Effector memory CD8-positive, alpha-beta T cell (primary cell): ENCODE results near the gene LNX1.

ENCODE experiments used
- ATAC-seq: fragments of 150-1000 bp; cut with Tn5 transposase; replicated peaks from 2 replicates; pipeline ENCODE4 v1.10.0; 2021; ENCODE audit warnings: mild to moderate bottlenecking, moderate library complexity
- DNase-seq, 3 experiments: peaks; one replicate each; pipeline ENCODE4 v3.0.0; 2021
- H3K27ac Mint-ChIP-seq, 2 donors: one replicate each; pipeline ENCODE4 v1.8.0; 2022; ENCODE audit warnings: mild to moderate bottlenecking in 2 of 2, mixed read lengths in 2 of 2, moderate library complexity in 2 of 2
- H3K27me3 Mint-ChIP-seq, 2 donors: one replicate each; pipeline ENCODE4 v1.8.0; 2022; ENCODE audit warnings: mixed read lengths in 2 of 2
- H3K36me3 Mint-ChIP-seq: one replicate; pipeline ENCODE4 v1.8.0; 2022; ENCODE audit warnings: mild to moderate bottlenecking, moderate library complexity, mixed read lengths; ENCODE audit not compliant: insufficient read depth
- H3K4me1 Mint-ChIP-seq, 2 donors: one replicate each; pipeline ENCODE4 v1.8.0; 2022; ENCODE audit warnings: low read depth in 2 of 2, mixed read lengths in 2 of 2
- H3K4me3 Mint-ChIP-seq, 2 donors: one replicate each; pipeline ENCODE4 v1.8.0; 2022; ENCODE audit warnings: mild to moderate bottlenecking in 2 of 2, mixed read lengths in 2 of 2, moderate library complexity in 2 of 2
- H3K9me3 Mint-ChIP-seq, 2 donors: one replicate each; pipeline ENCODE4 v1.8.0; 2022; ENCODE audit warnings: mixed read lengths in 2 of 2

LNX1 gene

DNA sequence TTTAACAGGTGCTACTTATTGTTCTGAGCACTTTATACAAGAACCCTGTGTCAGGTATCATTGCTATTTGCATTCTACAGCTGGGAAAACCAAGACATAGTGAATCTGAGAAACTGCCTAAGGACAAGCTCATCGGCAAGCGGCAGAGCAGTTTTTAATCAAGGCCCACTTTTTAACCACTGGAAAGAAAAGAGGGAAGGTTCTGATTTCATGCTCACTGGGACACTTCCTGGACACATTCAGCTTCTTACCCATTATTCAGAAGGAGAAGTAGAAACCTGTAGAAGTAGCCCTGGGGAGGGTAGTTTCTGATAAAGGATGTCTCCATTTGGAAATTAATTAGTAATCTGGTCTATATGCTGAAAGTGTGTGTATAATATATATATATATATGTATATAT is 2.5 kb upstream of the LNX1 start:
- ATAC-seq (no peak), DNase-seq (no peak)
- Mint-ChIP-seq H3K9me3 (no peaks in the 10 kb centered on the region), H3K4me1 (peaks cover 3 to 8% of the 10 kb centered on the region in 2 donors), H3K36me3 (no peaks in the 10 kb centered on the region), H3K27ac (no peak overlapping the region), H3K27me3 (peaks cover 29 to 69% of the 10 kb centered on the region in 2 donors), H3K4me3 (no peak overlapping the region)

GRCh38 chr4:53592686-53593501 is 1.6 kb upstream of the LNX1 start:
- ATAC-seq: no peak
- Mint-ChIP-seq H3K36me3 (no peaks in the 10 kb centered on the region), H3K4me3 (no peak overlapping the region), H3K9me3 (no peaks in the 10 kb centered on the region), H3K4me1 (peaks cover 3 to 8% of the 10 kb centered on the region in 2 donors), H3K27ac (no peak overlapping the region), H3K27me3 (peaks cover 29 to 75% of the 10 kb centered on the region in 2 donors)
- DNase-seq: no peak

DNA sequence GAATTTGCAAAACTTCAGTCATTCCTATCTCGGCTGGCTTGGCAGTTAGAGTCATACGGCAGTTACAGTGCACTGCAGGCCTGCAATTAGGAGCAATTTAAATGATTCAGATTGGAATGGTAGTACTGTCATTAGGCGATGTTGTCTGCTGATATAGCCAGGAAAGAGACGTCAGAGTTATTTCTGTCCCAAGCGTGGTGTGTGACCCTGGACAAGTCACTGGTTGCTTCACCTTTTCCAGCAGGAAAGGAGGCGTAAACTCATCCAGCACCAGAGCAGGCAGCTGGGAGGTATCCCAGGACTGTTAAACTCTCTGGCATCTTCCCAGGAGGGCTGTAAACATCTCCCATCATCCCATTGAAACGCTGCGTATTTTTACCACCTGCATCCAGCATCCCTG is 836 bp upstream of the LNX1 start:
- Mint-ChIP-seq H3K9me3 (no peaks in the 10 kb centered on the region), H3K4me1 (peaks cover 3 to 8% of the 10 kb centered on the region in 2 donors), H3K27ac (no peak overlapping the region), H3K27me3 (peaks cover 29 to 68% of the 10 kb centered on the region in 2 donors), H3K4me3 (no peak overlapping the region), H3K36me3 (no peaks in the 10 kb centered on the region)
- ATAC-seq: no peak
- no peak for DNase-seq

GRCh38 chr4:53590187-53590586 is 1.1 kb downstream of the LNX1 start:
- no peak overlapping the region for H3K4me3 Mint-ChIP-seq
- H3K9me3 Mint-ChIP-seq: no peaks in the 10 kb centered on the region
- peaks cover 29 to 59% of the 10 kb centered on the region in 2 donors for H3K27me3 Mint-ChIP-seq
- H3K4me1 Mint-ChIP-seq: peaks cover 3 to 8% of the 10 kb centered on the region in 2 donors
- H3K36me3 Mint-ChIP-seq: no peaks in the 10 kb centered on the region
- DNase-seq (no peak), ATAC-seq (no peak)
- no peak overlapping the region for H3K27ac Mint-ChIP-seq

DNA sequence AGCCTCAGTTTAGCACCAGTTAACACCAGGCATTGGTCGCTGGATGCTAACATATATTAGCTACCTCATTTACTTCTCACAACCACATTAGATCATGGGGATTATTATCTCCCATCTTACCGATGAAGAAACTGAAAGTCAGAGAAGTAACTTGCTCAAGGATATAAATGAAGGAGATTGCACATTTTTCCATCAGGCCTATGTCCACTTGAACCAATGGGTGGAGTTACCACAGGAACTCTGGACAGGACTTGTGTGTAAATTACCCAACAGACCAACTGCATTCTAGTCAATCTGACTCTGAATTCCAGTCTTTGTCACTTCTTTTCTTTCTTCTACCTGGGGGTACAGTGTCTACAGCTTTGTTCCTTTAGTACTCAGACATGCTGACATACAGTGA is 1.8 kb downstream of the LNX1 start:
- peaks cover 29 to 59% of the 10 kb centered on the region in 2 donors for H3K27me3 Mint-ChIP-seq

DNA sequence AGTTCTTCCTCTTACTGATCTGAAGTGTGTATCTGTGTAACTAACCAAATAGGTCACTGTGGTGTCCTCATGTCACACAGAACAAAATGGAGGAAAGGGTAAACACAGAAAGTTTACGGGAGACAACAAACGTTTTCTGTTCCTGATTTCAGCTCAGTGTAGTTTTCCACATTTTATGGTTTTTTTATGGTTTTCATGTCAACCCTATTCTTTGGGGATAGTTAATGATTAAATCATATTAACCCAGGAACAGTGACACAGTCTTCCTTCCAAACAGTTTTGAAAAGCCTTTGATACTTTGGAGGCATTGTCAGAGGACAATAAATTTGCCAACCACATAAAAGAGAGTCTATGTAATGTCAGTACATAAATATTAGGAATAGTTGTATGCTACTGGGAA is 4.2 kb downstream of the LNX1 start:
- Mint-ChIP-seq H3K4me1 (peaks cover 3 to 8% of the 10 kb centered on the region in 2 donors), H3K9me3 (peaks cover 0 to 2% of the 10 kb centered on the region in 2 donors), H3K4me3 (no peak overlapping the region), H3K27ac (no peak overlapping the region), H3K27me3 (peaks cover 30 to 64% of the 10 kb centered on the region in 2 donors), H3K36me3 (no peaks in the 10 kb centered on the region)
- no peak for DNase-seq
- ATAC-seq: no peak

More for the DNA sequence above, 1.8 kb downstream of the LNX1 start:
- Mint-ChIP-seq H3K4me3 (no peak overlapping the region), H3K4me1 (peaks cover 3 to 8% of the 10 kb centered on the region in 2 donors), H3K9me3 (no peaks in the 10 kb centered on the region), H3K27ac (no peak overlapping the region), H3K36me3 (no peaks in the 10 kb centered on the region)
- DNase-seq: no peak
- no peak for ATAC-seq

GRCh38 chr4:53586121-53586816 is 5.0 kb downstream of the LNX1 start:
- peaks cover 0 to 2% of the 10 kb centered on the region in 2 donors for H3K4me1 Mint-ChIP-seq
- peaks cover 23 to 56% of the 10 kb centered on the region in 2 donors for H3K27me3 Mint-ChIP-seq
- no peaks in the 10 kb centered on the region for H3K36me3 Mint-ChIP-seq
- ATAC-seq (no peak), DNase-seq (no peak)
- no peak overlapping the region for H3K27ac Mint-ChIP-seq
- H3K9me3 Mint-ChIP-seq: peaks cover 0 to 2% of the 10 kb centered on the region in 2 donors
- no peak overlapping the region for H3K4me3 Mint-ChIP-seq

- no peaks in the 10 kb centered on the region for H3K36me3 Mint-ChIP-seq
- peaks cover 11 to 40% of the 10 kb centered on the region in 2 donors for H3K27me3 Mint-ChIP-seq
- peaks cover 0 to 2% of the 10 kb centered on the region in 2 donors for H3K9me3 Mint-ChIP-seq
- no peaks in the 10 kb centered on the region for H3K4me1 Mint-ChIP-seq
- ATAC-seq: no peak
- no peak overlapping the region for H3K4me3 Mint-ChIP-seq
- no peak overlapping the region for H3K27ac Mint-ChIP-seq
- no peak for DNase-seq
Measured at GRCh38 chr4:53584658-53585057, 6.6 kb downstream of the LNX1 start.

DNA sequence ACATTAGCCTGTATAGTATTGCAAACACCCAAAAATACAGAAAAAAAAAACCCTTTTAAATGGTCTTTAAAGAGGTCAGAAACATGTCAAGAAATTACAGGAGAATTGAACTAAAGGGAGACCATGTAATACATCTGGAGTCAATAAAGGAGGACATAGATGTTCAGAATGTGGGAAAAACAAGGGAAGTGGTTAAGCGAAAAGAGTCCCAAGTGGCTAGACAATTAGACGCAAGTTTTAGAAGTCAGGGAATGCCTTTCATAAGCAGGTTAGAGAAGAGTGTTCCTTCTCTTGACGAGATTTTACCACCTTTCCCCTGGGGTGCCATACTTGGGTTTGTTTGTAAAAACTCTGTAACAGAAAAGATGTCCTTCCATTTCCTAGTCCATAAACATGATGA is 7.8 kb downstream of the LNX1 start:
- Mint-ChIP-seq H3K27ac (no peak overlapping the region), H3K4me1 (no peaks in the 10 kb centered on the region), H3K27me3 (peaks cover 10 to 28% of the 10 kb centered on the region in 2 donors), H3K36me3 (no peaks in the 10 kb centered on the region), H3K9me3 (peaks cover 0 to 2% of the 10 kb centered on the region in 2 donors), H3K4me3 (no peak overlapping the region)
- no peak for DNase-seq
- no peak for ATAC-seq

GRCh38 chr4:53582194-53582593 is 9.1 kb downstream of the LNX1 start:
- ATAC-seq (no peak), DNase-seq (no peak)
- H3K9me3 Mint-ChIP-seq: peaks cover 0 to 2% of the 10 kb centered on the region in 2 donors
- peaks cover 10 to 25% of the 10 kb centered on the region in 2 donors for H3K27me3 Mint-ChIP-seq
- H3K4me1 Mint-ChIP-seq: no peaks in the 10 kb centered on the region
- H3K36me3 Mint-ChIP-seq: no peaks in the 10 kb centered on the region
- no peak overlapping the region for H3K27ac Mint-ChIP-seq
- H3K4me3 Mint-ChIP-seq: no peak overlapping the region

GRCh38 chr4:53580274-53580673 is 11.0 kb downstream of the LNX1 start:
- H3K36me3 Mint-ChIP-seq: no peaks in the 10 kb centered on the region
- H3K4me1 Mint-ChIP-seq: no peaks in the 10 kb centered on the region
- peaks cover 0 to 2% of the 10 kb centered on the region in 2 donors for H3K9me3 Mint-ChIP-seq

GRCh38 chr4:53579826-53580225 is 11.5 kb downstream of the LNX1 start:
- no peak overlapping the region for H3K4me3 Mint-ChIP-seq
- H3K4me1 Mint-ChIP-seq: no peaks in the 10 kb centered on the region
- H3K27me3 Mint-ChIP-seq: peaks cover 10 to 22% of the 10 kb centered on the region in 2 donors
- no peaks in the 10 kb centered on the region for H3K36me3 Mint-ChIP-seq
- H3K9me3 Mint-ChIP-seq: peaks cover 0 to 2% of the 10 kb centered on the region in 2 donors
- DNase-seq: no peak
- ATAC-seq: no peak
- H3K27ac Mint-ChIP-seq: no peak overlapping the region

More at GRCh38 chr4:53580274-53580673, 11.0 kb downstream of the LNX1 start:
- Mint-ChIP-seq H3K4me3 (no peak overlapping the region), H3K27me3 (peaks cover 10 to 25% of the 10 kb centered on the region in 2 donors), H3K27ac (no peak overlapping the region)
- no peak for ATAC-seq
- DNase-seq: no peak

DNA sequence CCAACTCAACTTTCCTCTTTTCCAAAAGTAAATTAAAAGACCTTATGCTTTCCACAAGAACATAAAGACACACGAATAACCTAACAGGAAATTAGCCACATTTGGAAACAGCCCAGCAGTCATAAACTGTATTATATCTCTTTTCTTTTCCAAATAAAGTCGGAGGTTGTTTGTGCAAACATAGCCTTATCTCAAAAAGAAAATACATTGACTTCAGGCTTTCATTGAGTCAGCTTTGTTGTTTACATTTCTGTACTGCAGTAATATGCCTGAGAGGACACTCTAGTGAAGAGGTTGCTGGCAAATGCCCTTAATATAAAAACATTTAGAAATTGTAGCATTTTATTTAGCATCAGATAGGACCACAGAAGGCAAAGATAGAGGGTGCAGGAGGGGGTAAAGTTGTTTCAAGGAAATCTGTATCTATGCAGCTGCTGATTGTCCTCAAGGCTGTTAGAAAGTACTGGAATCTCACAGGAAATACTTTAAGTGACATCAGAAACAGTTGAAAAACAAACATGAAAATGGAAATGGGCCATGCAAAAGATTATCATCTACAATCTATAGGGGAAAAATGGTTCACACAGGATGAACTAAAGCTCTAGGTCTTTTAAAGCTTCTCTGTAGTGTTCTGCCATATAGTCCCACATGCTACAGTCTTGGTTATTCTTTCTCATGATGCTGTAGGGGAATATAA is 14.5 kb downstream of the LNX1 start:
- no peaks in the 10 kb centered on the region for H3K4me1 Mint-ChIP-seq
- no peak for ATAC-seq

More for the DNA sequence above, 14.5 kb downstream of the LNX1 start:
- no peaks in the 10 kb centered on the region for H3K36me3 Mint-ChIP-seq
- H3K9me3 Mint-ChIP-seq: no peaks in the 10 kb centered on the region
- no peak overlapping the region for H3K27ac Mint-ChIP-seq
- no peak for DNase-seq
- no peak overlapping the region for H3K4me3 Mint-ChIP-seq
- H3K27me3 Mint-ChIP-seq: peaks cover 0 to 4% of the 10 kb centered on the region in 2 donors
